Activated naive CD4-positive, alpha-beta T cell treated with anti-CD3 and anti-CD28 coated beads, Interleukin-2, amount 50 U/mL, for 72 hours (primary cell): Measurements from ENCODE around the gene ZNF579. TPM values are rescaled to one million over a fixed set of nuclear protein-coding genes. Genes with fewer than 3 reads are reported as not detected.

Experiments
- ATAC-seq, 2 donors: fragments of 150-1000 bp; cut with Tn5 transposase; 2 replicates each; pipeline ENCODE4 v1.10.0; 2021; ENCODE audit warnings: mild to moderate bottlenecking in 2 of 2, moderate library complexity in 2 of 2
- DNase-seq, 2 donors: peaks; one replicate each; pipeline ENCODE4 v3.0.0; 2021 to 2022; ENCODE audit warnings: low spot score in 2 of 2
- H3K27ac Mint-ChIP-seq, 2 donors: one replicate each; pipeline ENCODE4 v1.8.0; 2022; ENCODE audit warnings: mild to moderate bottlenecking in 2 of 2, mixed read lengths in 2 of 2
- H3K36me3 Mint-ChIP-seq, 2 donors: one replicate each; pipeline ENCODE4 v1.8.0; 2022; ENCODE audit warnings: mixed read lengths in 2 of 2
- H3K9me3 Mint-ChIP-seq, 2 donors: one replicate each; pipeline ENCODE4 v1.8.0; 2022; ENCODE audit warnings: mixed read lengths in 2 of 2
- total RNA-seq, 2 donors: library from RNA; stranded (reverse); gene quantifications; one replicate each; pipeline ENCODE4 v1.2.3, GENCODE V29; 2022

Gene ZNF579
- total RNA-seq, 2 donors from 2014 or later = 8.7 to 10.1 TPM

GRCh38 chr19:55600662-55601028 is 20.0 kb upstream of the ZNF579 start:
- no peak for ATAC-seq
- H3K27ac Mint-ChIP-seq = peak overlapping the region in 1 of 2 donors; percentile 91
- H3K36me3 Mint-ChIP-seq = peaks cover 23 to 25% of the 10 kb centered on the region in 2 donors
- no peak for DNase-seq
- H3K9me3 Mint-ChIP-seq = peaks cover 0 to 5% of the 10 kb centered on the region in 2 donors

DNA sequence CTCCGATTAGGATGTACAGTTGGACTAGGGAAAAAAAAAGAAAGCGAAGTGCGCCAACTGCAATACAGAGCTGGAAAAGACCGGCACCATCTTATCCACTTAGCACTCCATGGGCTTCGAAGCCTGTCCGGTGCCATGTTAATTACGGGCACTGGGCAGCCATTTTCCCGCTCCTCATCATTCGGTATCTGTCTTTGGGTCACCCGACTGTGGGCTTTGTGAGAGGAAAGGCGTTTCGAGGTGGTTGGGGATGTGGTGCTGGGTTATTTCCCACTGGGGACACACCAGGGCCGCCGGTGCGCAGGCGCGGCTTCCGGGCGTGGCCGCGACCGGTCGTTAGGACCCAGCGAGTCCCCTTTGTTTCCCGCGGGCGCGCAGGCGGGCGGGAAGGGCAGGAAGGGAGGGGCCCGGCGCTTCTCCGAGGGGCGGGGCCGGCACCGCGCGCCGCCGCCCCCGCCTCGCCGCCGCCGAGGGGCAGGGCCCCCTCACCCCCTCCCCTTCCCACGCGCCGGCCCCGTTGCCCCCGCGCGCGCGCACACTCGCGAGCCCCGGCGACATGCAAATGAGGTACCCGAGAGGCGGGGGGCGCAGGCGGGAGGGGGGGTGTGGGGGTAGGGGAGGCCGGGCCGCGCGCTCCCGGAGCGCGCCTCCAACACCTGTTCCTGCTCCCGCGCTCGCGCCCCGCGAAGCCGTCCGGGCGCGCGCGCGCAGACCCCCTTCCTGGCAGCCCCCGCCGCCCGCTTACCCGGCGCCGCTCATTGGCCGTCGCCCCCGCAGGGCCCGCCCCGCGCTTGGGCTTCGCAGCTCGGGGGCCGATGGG is 19.4 kb upstream of the ZNF579 start, which contains the start of gene ZNF524:
Gene ZNF524, plus strand, starts transcription at position 447 of the 820 bp plus-strand sequence. CDS start 1,825 bp downstream, outside the sequence.
- H3K36me3 Mint-ChIP-seq = peaks cover 29 to 31% of the 10 kb centered on the region in 2 donors
- DNase-seq (peak; percentile 83 to 93), ATAC-seq (peak; percentile 60 to 62)
- H3K9me3 Mint-ChIP-seq = peaks cover 0 to 5% of the 10 kb centered on the region in 2 donors
- H3K27ac Mint-ChIP-seq = peak within 1 kb of the TSS; percentile 99

- peak; percentile 78 to 80 for ATAC-seq
Observed at GRCh38 chr19:55599468-55599841, 18.8 kb upstream of the ZNF579 start, which contains the start of gene FIZ1. Gene FIZ1, minus strand, starts transcription at chr19:55599517. Its CDS starts 1,652 bp downstream, at chr19:55597865.

GRCh38 chr19:55598719-55599467 is 18.2 kb upstream of the ZNF579 start:
- Mint-ChIP-seq H3K36me3 (peaks cover 34 to 35% of the 10 kb centered on the region in 2 donors), H3K27ac (peak overlapping the region; percentile 99), H3K9me3 (peaks cover 0 to 5% of the 10 kb centered on the region in 2 donors)
- peak; percentile 67 to 78 for ATAC-seq
- peak; percentile 95 to 96 for DNase-seq

More at GRCh38 chr19:55599468-55599841, 18.8 kb upstream of the ZNF579 start, which contains the start of gene FIZ1:
- H3K9me3 Mint-ChIP-seq = peaks cover 0 to 5% of the 10 kb centered on the region in 2 donors
- peak within 1 kb of the TSS; percentile 99 for H3K27ac Mint-ChIP-seq
- DNase-seq = peak; percentile 94 to 97
- peaks cover 34 to 35% of the 10 kb centered on the region in 2 donors for H3K36me3 Mint-ChIP-seq

GRCh38 chr19:55598034-55598433 is 17.4 kb upstream of the ZNF579 start:
- Mint-ChIP-seq H3K9me3 (peaks cover 0 to 5% of the 10 kb centered on the region in 2 donors), H3K27ac (peak overlapping the region; percentile 40 to 99)
- DNase-seq = no peak

GRCh38 chr19:55597501-55597921 is 16.9 kb upstream of the ZNF579 start:
- Mint-ChIP-seq H3K27ac (no peak overlapping the region), H3K36me3 (peaks cover 26 to 35% of the 10 kb centered on the region in 2 donors), H3K9me3 (peaks cover 0 to 5% of the 10 kb centered on the region in 2 donors)
- ATAC-seq (no peak), DNase-seq (no peak)

More at GRCh38 chr19:55598034-55598433, 17.4 kb upstream of the ZNF579 start:
- ATAC-seq = no peak
- peaks cover 26 to 35% of the 10 kb centered on the region in 2 donors for H3K36me3 Mint-ChIP-seq

GRCh38 chr19:55596304-55596703 is 15.7 kb upstream of the ZNF579 start:
- ATAC-seq (no peak), DNase-seq (no peak)
- peaks cover 26 to 33% of the 10 kb centered on the region in 2 donors for H3K36me3 Mint-ChIP-seq
- H3K27ac Mint-ChIP-seq = no peak overlapping the region
- H3K9me3 Mint-ChIP-seq = peaks cover 0 to 5% of the 10 kb centered on the region in 2 donors

DNA sequence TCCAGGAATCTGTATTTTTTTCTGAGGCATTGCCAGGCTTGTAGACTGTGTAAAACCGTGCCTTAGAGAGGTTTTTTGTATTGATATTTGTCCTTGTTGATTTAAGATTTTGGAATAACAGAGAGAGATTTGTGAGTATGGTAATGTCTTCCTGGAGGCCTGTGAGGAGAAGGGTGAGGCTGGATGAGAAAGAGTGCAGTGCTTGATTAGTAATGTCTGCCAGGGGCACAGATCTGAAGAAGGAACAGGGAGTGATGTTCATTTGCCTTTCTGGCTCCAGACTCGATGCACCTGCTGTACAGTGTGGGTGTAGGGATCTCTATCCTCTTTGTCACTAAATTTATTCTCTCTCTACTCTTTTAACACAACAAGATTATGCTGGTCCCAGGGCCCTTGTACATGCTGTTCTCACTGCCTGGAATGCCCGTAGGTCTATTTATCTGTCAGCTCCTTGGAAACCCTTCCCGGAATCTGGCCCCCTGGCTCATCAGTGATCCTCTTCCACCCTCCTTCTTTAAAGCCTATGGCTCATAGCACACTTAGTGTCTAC is 14.4 kb upstream of the ZNF579 start:
- Mint-ChIP-seq H3K36me3 (peaks cover 26 to 27% of the 10 kb centered on the region in 2 donors), H3K9me3 (peaks cover 0 to 5% of the 10 kb centered on the region in 2 donors), H3K27ac (no peak overlapping the region)
- DNase-seq = no peak
- no peak for ATAC-seq

DNA sequence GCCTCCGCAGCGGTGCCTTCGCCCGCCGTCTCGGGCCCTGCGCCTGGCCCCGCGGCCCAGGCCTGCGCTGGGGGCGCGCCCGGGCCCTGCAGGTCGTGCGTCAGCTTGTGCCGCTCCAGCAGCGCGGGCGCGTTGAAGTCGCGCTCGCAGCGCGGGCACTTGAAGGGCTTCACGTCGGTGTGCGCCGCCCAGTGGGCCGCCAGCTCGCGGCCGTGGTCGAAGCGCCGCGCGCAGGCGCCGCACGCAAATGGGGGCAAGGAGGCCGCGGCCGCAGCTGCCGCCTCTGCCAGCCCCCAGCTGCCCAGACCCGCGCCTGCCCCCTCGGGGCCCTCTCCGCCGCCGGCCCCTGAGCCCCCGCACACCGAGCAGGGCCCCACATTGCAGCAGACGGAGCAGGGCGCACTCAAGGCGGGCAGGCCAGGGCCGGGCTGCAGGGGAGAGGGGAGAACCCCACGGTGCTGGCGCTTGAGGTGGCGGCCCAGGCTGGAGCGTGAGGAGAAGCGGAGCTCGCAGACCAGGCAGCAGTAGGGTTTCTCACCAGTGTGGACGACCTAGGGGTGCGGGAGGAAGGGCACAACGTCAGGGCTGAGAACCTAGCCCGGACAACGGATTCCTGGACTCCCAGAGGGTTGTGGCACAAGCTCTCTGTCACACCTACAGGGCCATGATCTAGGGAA is 12.6 kb upstream of the ZNF579 start:
- Mint-ChIP-seq H3K27ac (no peak overlapping the region), H3K36me3 (peaks cover 21 to 26% of the 10 kb centered on the region in 2 donors), H3K9me3 (no peaks in the 10 kb centered on the region)
- no peak for ATAC-seq
- no peak for DNase-seq

DNA sequence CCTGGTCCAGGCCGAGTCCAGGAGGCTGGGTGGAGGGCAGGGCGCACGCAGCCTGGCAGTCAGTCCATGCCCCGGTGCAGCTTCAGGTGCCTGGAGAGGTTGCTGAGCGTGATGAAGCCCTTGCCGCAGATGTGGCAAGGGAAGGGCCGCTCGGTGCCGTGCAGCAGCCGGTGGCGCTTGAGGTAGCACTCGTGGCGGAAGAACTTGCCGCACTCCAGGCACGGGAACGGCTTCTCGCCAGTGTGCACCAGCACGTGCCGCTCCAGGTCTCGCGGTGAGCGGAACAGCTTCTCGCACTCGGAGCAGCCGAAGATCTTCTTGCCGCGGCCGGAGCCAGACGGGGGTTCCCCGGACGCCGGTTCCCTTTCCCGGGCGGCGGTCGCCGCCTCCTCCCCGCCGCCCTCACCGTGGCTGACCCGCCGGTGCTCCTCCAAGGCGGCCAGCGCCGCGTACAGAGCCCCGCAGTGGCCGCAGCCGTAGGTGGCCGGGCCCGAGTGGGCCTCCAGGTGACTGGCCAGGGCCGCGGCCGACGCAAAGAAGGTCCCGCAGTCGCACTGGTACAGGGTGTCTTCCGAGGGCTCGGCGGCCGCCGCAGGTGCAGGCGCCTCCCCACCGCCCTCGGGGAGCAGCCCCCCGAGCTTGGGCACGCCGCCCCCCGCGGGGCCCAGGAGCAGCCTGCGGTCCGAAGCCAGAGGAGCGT is 11.9 kb upstream of the ZNF579 start:
- no peaks in the 10 kb centered on the region for H3K9me3 Mint-ChIP-seq
- ATAC-seq (no peak), DNase-seq (no peak)
- H3K27ac Mint-ChIP-seq = no peak overlapping the region
- H3K36me3 Mint-ChIP-seq = peaks cover 21 to 26% of the 10 kb centered on the region in 2 donors

DNA sequence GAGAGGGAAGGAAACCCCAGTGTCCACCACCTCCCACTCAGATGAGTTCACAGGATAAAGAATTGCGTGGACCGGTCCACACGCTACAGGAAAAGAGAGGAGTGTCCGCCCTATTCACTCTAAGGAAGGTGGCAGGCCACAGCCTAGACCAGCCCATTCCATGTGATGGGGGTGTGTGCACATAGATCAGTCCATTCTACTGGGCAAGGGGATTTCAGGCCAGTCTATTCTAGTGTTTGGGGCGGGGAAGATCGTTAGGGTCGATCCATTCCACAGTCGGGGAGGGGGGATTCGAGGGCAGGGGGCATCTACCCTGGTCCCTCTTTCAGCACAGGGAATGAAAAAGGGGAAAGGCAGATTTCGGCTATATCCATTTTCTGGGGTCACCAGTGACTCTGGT is 10.9 kb upstream of the ZNF579 start:
- DNase-seq (no peak), ATAC-seq (no peak)
- H3K27ac Mint-ChIP-seq = no peak overlapping the region
- H3K36me3 Mint-ChIP-seq = peaks cover 16 to 20% of the 10 kb centered on the region in 2 donors
- H3K9me3 Mint-ChIP-seq = no peaks in the 10 kb centered on the region

- DNase-seq (no peak), ATAC-seq (no peak)
- Mint-ChIP-seq H3K9me3 (no peaks in the 10 kb centered on the region), H3K36me3 (peaks cover 10 to 11% of the 10 kb centered on the region in 2 donors), H3K27ac (no peak overlapping the region)
Observed at GRCh38 chr19:55590617-55591016, 10.0 kb upstream of the ZNF579 start.

- ATAC-seq (no peak), DNase-seq (no peak)
- peaks cover 5% of the 10 kb centered on the region in 2 donors for H3K36me3 Mint-ChIP-seq
- no peaks in the 10 kb centered on the region for H3K9me3 Mint-ChIP-seq
- H3K27ac Mint-ChIP-seq = no peak overlapping the region
Observed at GRCh38 chr19:55590109-55590508, 9.5 kb upstream of the ZNF579 start.

DNA sequence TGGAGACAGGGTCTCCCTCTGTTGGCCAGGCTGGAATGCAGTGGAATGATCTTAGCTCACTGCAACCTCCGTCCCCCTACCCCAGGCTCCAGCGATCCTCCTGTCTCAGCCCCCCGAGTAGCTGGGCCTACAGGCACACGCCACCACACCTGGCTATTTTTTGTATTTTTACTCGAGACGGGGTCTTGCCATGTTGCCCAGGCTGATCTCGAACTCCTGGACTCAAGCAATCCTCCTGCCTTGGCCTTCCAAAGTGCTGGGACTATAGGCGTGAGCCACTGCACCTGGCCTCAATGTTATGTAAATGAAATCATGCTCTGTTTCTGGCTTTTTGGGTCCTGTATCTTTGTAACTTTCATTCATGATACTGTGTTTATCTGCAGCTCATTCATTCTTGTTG is 8.1 kb upstream of the ZNF579 start:
- no peak for DNase-seq
- no peak for ATAC-seq
- H3K27ac Mint-ChIP-seq = no peak overlapping the region
- H3K9me3 Mint-ChIP-seq = no peaks in the 10 kb centered on the region
- H3K36me3 Mint-ChIP-seq = no peaks in the 10 kb centered on the region

DNA sequence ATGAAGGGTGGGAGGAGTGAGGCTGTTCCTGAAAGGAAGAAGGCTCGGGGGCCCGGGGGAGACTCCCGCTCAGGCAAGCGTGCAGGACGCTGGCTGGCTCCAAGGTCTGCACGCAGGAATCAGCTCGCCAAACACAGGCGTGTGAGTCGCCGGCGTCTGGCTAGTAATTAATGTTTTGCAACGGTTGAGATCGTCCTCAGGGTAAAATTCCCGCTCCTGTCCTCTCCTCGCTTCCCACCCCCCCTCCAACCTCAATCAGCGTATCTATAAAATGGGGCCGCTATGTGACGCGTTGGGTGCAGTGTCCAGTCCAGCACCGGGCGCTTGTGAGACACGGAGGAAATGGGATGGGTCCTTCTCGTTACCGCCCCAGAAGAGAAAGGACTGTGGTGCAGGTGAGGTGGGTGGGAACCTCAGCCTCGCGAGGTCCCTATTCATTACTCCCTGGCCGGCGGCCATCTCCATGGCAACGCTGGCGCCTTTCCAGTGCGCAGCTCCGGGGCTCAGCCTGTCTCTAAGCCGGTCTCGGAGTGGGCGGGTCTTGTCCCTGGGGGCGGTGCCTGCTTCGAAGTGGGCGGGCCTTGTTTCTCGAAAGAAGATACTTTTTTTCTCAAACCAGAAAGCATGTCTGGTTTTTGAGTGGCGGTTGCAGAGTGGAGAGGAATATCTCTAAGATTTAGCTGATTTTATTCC is 6.5 kb upstream of the ZNF579 start:
- Mint-ChIP-seq H3K27ac (no peak overlapping the region), H3K36me3 (no peaks in the 10 kb centered on the region), H3K9me3 (no peaks in the 10 kb centered on the region)
- peak; percentile 88 to 95 for DNase-seq
- ATAC-seq = peak; percentile 98 to 99
